HepG2 (cell line): ENCODE results near the gene HAP1.

ENCODE experiments used
- CBX2 ChIP-seq, 2 experiments: fragments of 200-600 bp in 1 of 2; sonication (generic); formaldehyde crosslinking in 1 of 2; IDR thresholded peaks; 2 replicates each; pipeline versions ENCODE4 v1.7.0 to v1.8.1; 2018 to 2022; ENCODE audit warnings: low read depth in 2 of 2, low read length in 1 of 2, mild to moderate bottlenecking in 1 of 2, missing genetic modification reagents in 1 of 2
- CBX5 ChIP-seq: sonication (generic); formaldehyde crosslinking; IDR thresholded peaks from 2 replicates; pipeline ENCODE4 v1.4.0; 2020; ENCODE audit warnings: missing genetic modification reagents, borderline replicate concordance
- CEBPB ChIP-seq: IDR thresholded peaks from 2 replicates; pipeline ENCODE4 v1.6.1; 2011; ENCODE audit warnings: low read depth, low read length, improper control_type of control experiment, borderline replicate concordance
- FOXJ3 ChIP-seq: sonication (generic); formaldehyde crosslinking; IDR thresholded peaks from 2 replicates; pipeline ENCODE4 v1.4.0; 2020; ENCODE audit warnings: missing genetic modification reagents, mild to moderate bottlenecking, borderline replicate concordance
- MXD4 ChIP-seq: IDR thresholded peaks from 2 replicates; pipeline ENCODE4 v1.6.1; 2016; ENCODE audit warnings: mild to moderate bottlenecking, missing biosample characterization, missing genetic modification reagents
- MXI1 ChIP-seq: IDR thresholded peaks from 3 replicates; pipeline ENCODE4 v1.6.1; 2012; ENCODE audit warnings: low read depth, low read length, inconsistent platforms, borderline replicate concordance
- NR3C1 ChIP-seq: sonication (generic); formaldehyde crosslinking; IDR thresholded peaks from 2 replicates; pipeline ENCODE4 v1.4.0; 2020; ENCODE audit warnings: missing genetic modification reagents
- ZNF274 ChIP-seq: sonication (generic); formaldehyde crosslinking; IDR thresholded peaks from 2 replicates; pipeline ENCODE4 v1.5.1; 2020; ENCODE audit warnings: mild to moderate bottlenecking, missing genetic modification reagents
- ZNF510 ChIP-seq: sonication (generic); formaldehyde crosslinking; IDR thresholded peaks from 2 replicates; pipeline ENCODE4 v1.4.0; 2020; ENCODE audit warnings: low read depth, mild to moderate bottlenecking, missing genetic modification reagents
- TF ChIP-seq, protein P1 (sequence below): sonication (generic); formaldehyde crosslinking; IDR thresholded peaks from 2 replicates; pipeline ENCODE4 v1.4.0; 2020; ENCODE audit warnings: low read depth, missing genetic modification reagents

DNA sequence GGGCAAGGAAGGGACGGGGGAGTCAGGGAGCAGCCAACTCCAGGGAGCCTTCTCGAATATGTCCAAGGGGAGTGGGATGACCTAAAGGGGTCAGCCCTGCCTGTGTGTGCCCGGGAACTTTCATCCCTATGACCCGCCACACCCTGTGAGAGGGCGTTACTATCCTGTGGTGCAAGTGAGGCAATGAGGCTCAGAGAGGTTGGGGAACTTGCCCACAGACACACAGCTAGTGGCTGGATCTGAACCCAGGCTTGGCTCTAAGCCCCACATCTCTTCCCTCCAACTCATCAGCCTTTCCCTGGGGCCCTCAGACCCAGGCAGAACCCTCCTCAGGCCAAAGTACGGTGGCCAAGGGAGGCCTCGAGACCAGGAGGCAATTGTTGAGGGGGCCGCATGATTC lies 28.9 kb upstream of the HAP1 start:
- TF ChIP-seq ZNF274, result no peak
- TF ChIP-seq MXD4 (CRISPR knock-in tag), result no peak
- TF ChIP-seq, protein P1, sequence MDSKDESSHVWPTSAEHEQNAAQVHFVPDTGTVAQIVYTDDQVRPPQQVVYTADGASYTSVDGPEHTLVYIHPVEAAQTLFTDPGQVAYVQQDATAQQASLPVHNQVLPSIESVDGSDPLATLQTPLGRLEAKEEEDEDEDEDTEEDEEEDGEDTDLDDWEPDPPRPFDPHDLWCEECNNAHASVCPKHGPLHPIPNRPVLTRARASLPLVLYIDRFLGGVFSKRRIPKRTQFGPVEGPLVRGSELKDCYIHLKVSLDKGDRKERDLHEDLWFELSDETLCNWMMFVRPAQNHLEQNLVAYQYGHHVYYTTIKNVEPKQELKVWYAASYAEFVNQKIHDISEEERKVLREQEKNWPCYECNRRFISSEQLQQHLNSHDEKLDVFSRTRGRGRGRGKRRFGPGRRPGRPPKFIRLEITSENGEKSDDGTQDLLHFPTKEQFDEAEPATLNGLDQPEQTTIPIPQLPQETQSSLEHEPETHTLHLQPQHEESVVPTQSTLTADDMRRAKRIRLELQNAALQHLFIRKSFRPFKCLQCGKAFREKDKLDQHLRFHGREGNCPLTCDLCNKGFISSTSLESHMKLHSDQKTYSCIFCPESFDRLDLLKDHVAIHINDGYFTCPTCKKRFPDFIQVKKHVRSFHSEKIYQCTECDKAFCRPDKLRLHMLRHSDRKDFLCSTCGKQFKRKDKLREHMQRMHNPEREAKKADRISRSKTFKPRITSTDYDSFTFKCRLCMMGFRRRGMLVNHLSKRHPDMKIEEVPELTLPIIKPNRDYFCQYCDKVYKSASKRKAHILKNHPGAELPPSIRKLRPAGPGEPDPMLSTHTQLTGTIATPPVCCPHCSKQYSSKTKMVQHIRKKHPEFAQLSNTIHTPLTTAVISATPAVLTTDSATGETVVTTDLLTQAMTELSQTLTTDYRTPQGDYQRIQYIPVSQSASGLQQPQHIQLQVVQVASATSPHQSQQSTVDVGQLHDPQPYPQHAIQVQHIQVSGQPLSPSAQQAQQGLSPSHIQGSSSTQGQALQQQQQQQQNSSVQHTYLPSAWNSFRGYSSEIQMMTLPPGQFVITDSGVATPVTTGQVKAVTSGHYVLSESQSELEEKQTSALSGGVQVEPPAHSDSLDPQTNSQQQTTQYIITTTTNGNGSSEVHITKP (CRISPR knock-in tag), result no peak
- no peak for TF ChIP-seq ZNF510
- TF ChIP-seq CBX5 (CRISPR knock-in tag), result no peak
- TF ChIP-seq CEBPB, result no peak
- no peak for TF ChIP-seq CBX2 (IDR thresholded peaks at IDR 0.05; ENCODE audit: low read depth, low read length)
- TF ChIP-seq CBX2 (CRISPR knock-in tag; IDR thresholded peaks at IDR 0.05; ENCODE audit: low read depth), result no peak
- TF ChIP-seq NR3C1 (CRISPR knock-in tag), result no peak
- TF ChIP-seq FOXJ3, result no peak
- TF ChIP-seq MXI1, result no peak
